ENCODE measurements around the gene PPP1R9A.

GRCh38 chr7:95250571-95250970, 343.2 kb downstream of the PPP1R9A start:
- TF ChIP-seq POLR2A (IDR thresholded peaks at IDR 0.05) (no peak), POLR2AphosphoS5 (IDR thresholded peaks at IDR 0.05) (no peak)
- TF ChIP-seq, protein P1, sequence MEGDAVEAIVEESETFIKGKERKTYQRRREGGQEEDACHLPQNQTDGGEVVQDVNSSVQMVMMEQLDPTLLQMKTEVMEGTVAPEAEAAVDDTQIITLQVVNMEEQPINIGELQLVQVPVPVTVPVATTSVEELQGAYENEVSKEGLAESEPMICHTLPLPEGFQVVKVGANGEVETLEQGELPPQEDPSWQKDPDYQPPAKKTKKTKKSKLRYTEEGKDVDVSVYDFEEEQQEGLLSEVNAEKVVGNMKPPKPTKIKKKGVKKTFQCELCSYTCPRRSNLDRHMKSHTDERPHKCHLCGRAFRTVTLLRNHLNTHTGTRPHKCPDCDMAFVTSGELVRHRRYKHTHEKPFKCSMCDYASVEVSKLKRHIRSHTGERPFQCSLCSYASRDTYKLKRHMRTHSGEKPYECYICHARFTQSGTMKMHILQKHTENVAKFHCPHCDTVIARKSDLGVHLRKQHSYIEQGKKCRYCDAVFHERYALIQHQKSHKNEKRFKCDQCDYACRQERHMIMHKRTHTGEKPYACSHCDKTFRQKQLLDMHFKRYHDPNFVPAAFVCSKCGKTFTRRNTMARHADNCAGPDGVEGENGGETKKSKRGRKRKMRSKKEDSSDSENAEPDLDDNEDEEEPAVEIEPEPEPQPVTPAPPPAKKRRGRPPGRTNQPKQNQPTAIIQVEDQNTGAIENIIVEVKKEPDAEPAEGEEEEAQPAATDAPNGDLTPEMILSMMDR (IDR thresholded peaks at IDR 0.05): no peak

Data from prostate gland (tissue), 2 donors.